Suppressor macrophage (primary cell): Measurements from ENCODE around the gene NRROS.

Experiments
- DNase-seq, 4 experiments: peaks; one replicate each; pipeline ENCODE4 v3.0.0-alpha.2; 2020 to 2022

The NRROS gene

DNA sequence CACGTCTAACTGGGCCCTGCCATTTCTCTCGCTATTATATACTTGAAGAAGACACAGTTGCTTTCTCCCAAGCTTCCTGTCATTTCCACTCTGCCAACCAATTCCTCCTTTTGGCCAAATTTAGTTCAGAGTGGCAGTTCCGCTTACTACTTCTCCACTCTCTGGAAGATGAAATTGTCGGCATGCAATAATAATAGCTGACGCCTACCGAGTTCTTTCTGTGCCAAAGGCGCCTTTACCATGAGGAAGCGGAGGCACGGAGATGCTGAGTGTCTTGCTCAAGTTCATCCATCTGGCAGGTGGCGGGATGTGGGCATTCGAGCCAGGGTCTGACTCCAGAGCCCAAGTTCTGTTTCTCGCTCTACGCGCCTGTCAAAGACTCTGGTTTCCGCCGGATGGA is 14.6 kb upstream of the NRROS start:
- peak; percentile 93 to 98 (median 95) for DNase-seq

DNA sequence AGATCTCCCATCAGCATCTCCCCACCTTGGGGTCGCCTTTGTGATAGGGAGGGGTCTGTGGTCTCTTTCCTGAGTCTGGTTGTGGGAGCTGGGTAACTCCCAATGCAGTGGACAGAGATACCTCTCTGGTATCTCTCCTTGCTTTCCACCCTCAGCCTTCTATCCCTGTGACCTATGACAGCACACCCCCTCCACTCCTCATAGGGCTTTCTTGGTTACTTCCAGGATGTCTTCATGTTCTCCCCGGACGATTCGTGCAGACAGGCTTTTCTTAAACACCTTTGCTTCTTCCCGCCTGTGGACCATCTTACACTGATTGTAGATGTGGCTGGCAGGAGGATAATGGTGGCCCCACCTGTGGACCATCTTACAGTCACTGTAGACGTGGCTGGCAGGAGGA is 14.2 kb upstream of the NRROS start:
- peak in 1 of 4 experiments; percentile 22 for DNase-seq

DNA sequence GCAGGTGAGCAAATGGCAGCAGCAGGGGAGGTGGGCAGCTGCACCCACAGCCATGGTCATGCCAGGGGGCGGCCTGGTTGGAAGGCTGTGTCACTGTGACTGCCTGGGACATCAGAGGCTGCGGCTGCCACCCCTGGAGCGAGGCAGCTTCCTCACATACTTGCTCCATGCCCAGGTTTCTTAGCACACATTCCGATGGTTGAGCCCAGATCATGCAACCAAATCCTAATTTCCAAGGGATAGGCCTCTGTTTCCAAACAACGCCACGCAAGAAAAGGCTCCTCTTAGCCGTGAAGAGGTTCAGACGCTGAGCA is 11.6 kb upstream of the NRROS start:
- DNase-seq: no peak

- peak in 2 of 4 experiments; percentile 64 to 68 for DNase-seq
Measured at GRCh38 chr3:196629228-196629627, 10.3 kb upstream of the NRROS start.

GRCh38 chr3:196631682-196632045 is 7.8 kb upstream of the NRROS start:
- DNase-seq: peak in 1 of 4 experiments; percentile 20

- DNase-seq: peak; percentile 92 to 96 (median 95)
Measured at GRCh38 chr3:196632046-196632751, 7.3 kb upstream of the NRROS start.

- peak in 2 of 4 experiments; percentile 39 to 42 for DNase-seq
Measured at GRCh38 chr3:196633555-196634151, 5.8 kb upstream of the NRROS start.

- DNase-seq: peak; percentile 85 to 95 (median 92)
Measured at GRCh38 chr3:196634224-196634623, 5.3 kb upstream of the NRROS start.

- peak in 2 of 4 experiments; percentile 61 to 62 for DNase-seq
Measured at GRCh38 chr3:196634829-196635228, 4.7 kb upstream of the NRROS start.

- peak; percentile 60 to 82 (median 74) for DNase-seq
Measured at GRCh38 chr3:196636369-196637349, 2.8 kb upstream of the NRROS start.

GRCh38 chr3:196637941-196638340 is 1.6 kb upstream of the NRROS start:
- peak in 3 of 4 experiments; percentile 37 to 44 (median 39) for DNase-seq

DNA sequence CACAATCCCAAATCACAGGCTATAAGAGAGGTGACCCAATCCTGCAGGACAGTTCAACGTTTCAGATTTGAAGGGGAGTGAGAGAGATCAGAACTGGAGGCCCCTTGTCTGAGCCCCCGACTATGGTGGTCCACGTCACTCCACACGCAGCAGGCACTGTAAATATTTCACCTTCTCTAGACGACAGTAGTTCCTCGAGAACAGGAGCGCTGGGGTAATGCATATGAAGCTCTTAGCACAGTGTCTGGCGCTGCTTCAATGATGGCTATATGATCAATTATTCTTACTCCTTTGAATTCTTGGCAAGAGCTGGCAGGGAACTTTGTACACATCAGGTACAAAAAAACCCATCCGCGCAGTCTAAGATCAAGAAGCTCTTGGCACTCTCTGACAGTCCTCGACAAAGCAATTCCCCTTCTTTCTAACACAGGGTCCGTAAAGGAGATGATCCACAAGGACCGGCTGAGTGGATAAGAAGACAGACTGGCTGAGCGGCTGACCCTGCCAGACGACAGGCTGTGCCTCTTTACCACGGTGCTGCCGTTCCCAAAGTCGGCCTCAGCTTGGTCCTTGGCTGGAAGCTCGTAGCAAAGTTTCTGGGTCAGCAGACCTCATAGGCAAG is 522 bp upstream of the NRROS start:
- peak in 2 of 4 experiments; percentile 30 to 35 for DNase-seq

DNA sequence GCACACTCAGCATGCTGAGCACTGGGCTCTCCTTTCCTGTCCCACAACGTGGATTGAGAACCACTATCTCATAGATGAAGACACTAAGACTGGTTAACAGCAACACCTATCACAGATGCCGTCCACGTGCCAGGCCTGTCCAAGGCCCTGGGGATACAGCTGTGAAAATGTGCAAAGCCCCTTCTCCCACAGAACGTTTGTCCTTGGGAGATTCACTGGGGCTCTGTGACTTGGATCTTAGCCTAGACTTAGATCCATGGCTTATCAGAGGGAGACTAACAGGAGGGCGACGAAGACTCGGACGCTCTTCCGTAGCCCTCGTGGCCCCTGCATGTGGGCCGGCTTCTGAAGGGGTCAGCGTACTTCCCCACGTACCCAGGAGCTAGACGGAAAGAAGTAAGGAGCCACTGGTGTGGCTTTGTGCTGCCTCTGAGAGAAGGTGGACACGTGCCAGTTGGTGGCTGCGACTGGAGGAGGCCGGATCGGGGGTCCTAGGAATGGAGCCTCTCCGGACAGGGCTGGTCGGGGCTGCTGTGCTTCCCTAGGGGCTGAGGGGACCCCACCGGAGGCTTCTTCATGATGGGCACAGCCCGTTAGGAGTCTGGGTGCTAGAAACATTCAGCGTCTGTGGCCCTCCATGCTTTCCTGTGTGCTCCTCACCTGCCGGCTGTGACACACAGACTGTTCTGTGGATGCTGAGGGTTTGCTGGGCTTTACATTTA is 964 bp downstream of the NRROS start:
- DNase-seq: peak; percentile 50 to 69 (median 66)

- peak; percentile 49 to 75 (median 70) for DNase-seq
Measured at GRCh38 chr3:196641333-196642054, 2.0 kb downstream of the NRROS start.

- peak; percentile 50 to 67 (median 61) for DNase-seq
Measured at GRCh38 chr3:196642434-196642833, 2.9 kb downstream of the NRROS start.

DNA sequence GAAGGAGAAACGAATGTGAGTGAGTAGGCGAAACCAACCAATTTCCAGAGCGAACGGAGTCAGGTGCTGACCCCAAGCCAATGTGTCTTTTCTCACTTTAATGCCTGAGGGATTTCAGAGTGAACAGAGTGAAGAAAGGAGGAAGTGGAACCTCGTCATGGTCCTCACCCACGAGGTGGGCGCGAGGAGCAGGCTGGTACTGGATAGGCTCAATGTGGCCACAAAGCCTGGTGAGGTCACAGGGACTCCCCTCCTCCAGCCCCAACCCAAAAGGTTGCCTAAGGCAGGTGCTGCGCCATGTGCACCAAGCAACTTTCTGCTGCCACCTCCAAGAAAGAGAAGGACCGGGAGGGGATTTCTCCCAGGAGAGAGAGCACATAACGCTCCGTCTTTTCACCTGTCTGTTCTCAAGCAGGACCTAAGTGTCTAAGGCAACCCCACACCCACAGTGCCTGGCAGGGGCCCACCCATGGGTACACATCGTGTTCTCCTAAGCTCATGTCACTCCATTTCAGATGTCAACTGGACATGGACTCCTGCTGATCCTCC is 3.8 kb downstream of the NRROS start:
- DNase-seq: peak; percentile 92 to 98 (median 94)

DNA sequence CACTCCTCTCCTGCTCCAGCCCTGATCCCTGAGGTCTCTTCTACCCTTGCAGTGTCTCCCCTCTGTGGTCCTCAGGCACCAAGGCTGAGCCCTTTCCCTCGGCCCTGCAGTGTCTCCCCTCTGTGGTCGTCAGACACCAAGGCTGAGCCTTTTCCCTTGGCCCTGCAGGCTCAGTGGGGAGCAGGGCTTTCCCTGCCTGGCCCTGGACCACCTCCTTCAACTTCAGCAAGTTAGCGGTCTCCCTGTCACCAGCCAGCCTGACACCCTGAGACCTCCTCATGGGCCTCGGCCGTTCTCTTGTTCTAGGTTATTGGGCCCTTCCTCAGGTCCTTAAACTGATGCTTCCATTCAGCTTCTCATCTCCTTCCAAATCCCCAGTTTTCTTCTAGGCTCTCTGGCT is 4.3 kb downstream of the NRROS start:
- no peak for DNase-seq

- no peak for DNase-seq
Measured at GRCh38 chr3:196645096-196645495, 5.6 kb downstream of the NRROS start.

DNA sequence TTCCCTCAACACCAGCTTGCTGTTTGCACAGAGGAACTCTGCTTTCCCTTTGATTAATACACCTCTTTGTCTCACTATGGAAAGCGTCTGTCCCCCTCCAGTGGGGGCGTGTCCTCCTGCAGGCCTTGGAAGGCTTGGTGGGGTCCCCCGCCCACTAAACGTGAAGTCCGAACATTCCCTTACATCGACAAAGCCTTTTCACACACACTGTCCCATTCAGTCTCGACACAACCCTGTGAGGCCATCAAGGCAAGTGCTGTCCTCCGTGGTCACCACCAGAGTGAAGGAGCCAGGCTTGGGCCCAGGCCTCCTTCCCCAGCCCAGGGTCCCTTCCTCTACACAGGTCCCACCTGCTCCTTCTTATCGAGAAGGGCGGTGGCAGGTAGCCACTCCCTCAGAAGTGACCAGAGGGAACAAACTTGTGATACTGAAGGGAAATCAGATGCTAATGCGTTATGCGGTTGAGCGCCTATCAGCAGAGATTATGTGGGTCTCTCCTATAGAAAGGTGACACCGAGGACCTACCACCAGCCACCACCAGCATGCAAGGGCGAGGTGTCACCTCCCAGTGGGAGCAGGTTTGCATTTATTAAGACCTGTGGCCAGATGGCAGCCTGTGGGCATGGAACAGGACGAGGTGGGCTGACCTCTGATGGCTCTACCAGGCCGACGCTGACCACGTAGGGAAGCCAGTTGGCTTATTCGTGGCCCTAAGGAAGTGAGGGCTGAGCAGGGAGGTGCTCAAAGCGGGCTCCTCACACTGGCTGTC is 6.6 kb downstream of the NRROS start:
- DNase-seq: peak in 2 of 4 experiments; percentile 42 to 58

GRCh38 chr3:196646666-196647216 is 7.2 kb downstream of the NRROS start:
- DNase-seq: no peak
